NB4 (cell line): ENCODE data around the gene SV2B.

Experiments used
- DNase-seq: peaks from one replicate; pipeline ENCODE4 v3.0.0; 2010; ENCODE audit warnings: low read depth
- H3K4me3 ChIP-seq: one replicate; pipeline ENCODE4 v1.5.1; 2011; ENCODE audit warnings: mild to moderate bottlenecking, low read depth, low read length, moderate library complexity
- CTCF ChIP-seq: IDR thresholded peaks from one replicate; pipeline ENCODE4 v1.5.1; 2012; ENCODE audit warnings: low read depth, low read length
- MAX ChIP-seq: IDR thresholded peaks from 2 replicates; pipeline ENCODE4 v1.6.1; 2011; ENCODE audit warnings: low read depth, low read length
- MYC ChIP-seq: IDR thresholded peaks from 2 replicates; pipeline ENCODE4 v1.6.1; 2011; ENCODE audit warnings: low read depth, low read length
- POLR2A ChIP-seq: IDR thresholded peaks from 2 replicates; pipeline ENCODE4 v1.6.1; 2011; ENCODE audit warnings: mild to moderate bottlenecking; ENCODE audit not compliant: insufficient read length; ENCODE audit errors: extremely low read depth

SV2B gene

DNA sequence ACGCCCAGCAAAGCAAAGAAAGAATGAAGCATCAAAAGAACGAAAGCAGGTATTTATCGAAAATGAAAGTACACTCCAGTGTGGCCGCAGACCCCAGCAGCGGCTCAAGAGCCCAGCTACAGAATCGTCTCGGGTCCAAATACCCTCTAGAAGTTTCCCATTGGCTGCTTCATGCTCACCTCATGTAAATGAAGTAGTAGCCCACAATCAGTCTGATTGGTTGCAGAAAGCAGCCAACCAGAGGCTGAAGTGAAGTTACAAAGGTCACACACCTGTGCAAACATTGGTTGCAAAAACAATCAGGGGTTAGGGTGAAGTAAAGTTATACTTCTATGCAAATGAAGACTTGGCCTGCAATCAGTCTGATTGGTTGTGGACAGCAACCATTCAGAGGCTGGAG lies 32.0 kb downstream of the SV2B start:
- no peak overlapping the region for H3K4me3 ChIP-seq
- no peak for DNase-seq
- TF ChIP-seq CTCF (no peak), POLR2A (no peak), MYC (no peak), MAX (no peak)

- TF ChIP-seq MYC (no peak), POLR2A (no peak), MAX (no peak)
- no peak for DNase-seq
- H3K4me3 ChIP-seq: no peak overlapping the region
Observed at GRCh38 chr15:91133511-91133910, 33.5 kb downstream of the SV2B start.

DNA sequence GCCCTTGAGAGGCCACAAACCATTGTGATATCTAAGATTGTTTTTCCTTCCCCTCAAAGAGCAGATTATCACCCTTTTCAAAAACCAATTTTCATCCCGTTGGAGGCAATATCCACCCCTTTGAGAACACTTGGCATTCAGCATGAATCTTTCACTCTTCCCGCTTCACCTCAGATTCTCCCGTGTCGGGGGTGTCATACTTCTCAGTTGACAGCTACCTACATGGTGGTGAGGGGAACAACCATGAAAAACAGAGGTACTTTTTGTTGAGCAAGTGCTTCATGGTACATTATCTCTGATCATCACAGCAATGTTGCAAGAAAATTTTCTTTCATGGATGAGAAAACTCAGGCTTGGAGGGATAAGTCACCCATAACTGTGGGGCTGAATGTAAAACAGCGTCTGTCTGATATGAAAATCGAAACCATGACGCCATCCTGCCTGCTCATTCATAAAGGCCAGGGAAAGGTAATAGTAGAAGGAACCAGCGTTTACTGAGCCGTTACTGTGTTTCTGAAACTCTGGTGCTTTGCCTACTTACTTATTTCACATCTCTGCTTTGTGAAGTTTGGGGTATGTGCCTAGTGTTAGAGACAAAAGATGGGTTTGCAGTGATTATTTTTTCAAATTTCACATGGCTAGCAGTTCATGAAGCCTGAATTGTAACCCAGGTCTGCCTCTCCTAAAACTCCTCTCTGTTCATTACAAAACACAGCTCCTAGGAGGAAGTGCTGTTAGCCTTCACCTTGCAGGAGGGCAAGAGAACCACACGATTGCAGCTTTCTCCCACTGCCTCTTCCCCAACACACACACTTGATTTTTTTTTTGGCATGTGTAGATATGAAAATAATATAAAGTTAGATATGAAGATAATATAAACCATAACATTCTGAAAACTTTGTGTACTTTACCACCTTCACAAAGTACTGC lies 35.4 kb downstream of the SV2B start:
- no peak for TF ChIP-seq POLR2A
- no peak for DNase-seq
- no peak overlapping the region for H3K4me3 ChIP-seq

GRCh38 chr15:91136386-91136923 lies 36.4 kb downstream of the SV2B start:
- no peak for DNase-seq
- H3K4me3 ChIP-seq: no peak overlapping the region
- TF ChIP-seq CTCF (no peak), MAX (no peak), MYC (no peak), POLR2A (no peak)

- no peak for DNase-seq
- TF ChIP-seq POLR2A (no peak), MAX (no peak), CTCF (no peak), MYC (no peak)
- no peak overlapping the region for H3K4me3 ChIP-seq
Observed at GRCh38 chr15:91140601-91141000, 40.5 kb downstream of the SV2B start.

DNA sequence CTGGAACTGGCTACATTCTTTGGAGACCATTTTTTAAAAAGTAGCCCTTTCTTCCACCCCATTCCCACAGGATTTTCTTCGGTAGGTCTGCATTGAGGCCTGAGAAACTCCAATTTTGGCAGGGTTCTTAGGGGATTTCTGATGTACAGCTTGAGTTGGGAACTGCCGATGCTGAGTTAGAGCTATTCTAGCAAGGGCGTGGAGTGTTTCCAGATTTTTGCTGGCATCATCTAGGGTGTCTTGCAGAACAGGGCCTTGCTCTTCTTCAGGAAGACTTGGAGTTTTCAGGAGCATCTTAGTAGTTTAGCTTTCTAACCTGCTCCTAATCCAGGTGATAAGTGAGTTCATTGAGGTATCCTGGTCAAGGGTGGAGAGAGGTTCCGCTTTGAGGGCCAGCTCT lies 41.0 kb downstream of the SV2B start:
- H3K4me3 ChIP-seq: no peak overlapping the region
- TF ChIP-seq CTCF (no peak), MYC (no peak), POLR2A (no peak), MAX (no peak)
- no peak for DNase-seq
